H1 (cell line): ENCODE measurements around the gene CLPTM1L. TPM values are rescaled to one million over a fixed set of nuclear protein-coding genes. Genes with fewer than 3 reads are reported as not detected.

Source experiments
- EGR1 ChIP-seq: IDR thresholded peaks from 2 replicates; pipeline ENCODE4 v1.6.1; 2011; ENCODE audit warnings: low read depth, low read length, borderline replicate concordance
- GABPA ChIP-seq: IDR thresholded peaks from 2 replicates; pipeline ENCODE4 v1.6.1; 2011; ENCODE audit warnings: mild to moderate bottlenecking, low read length, moderate library complexity, borderline replicate concordance; ENCODE audit not compliant: insufficient read depth
- KDM1A ChIP-seq: fragments of 200-600, 300-600 bp; sonication (generic); IDR thresholded peaks from 2 replicates; pipeline ENCODE4 v1.7.1; 2016; ENCODE audit warnings: mild to moderate bottlenecking, low read length, borderline replicate concordance
- RAD21 ChIP-seq, 2 experiments: IDR thresholded peaks in 1 of 2; conservative IDR thresholded peaks in 1 of 2; 2 replicates each; pipeline ENCODE4 v1.6.1; 2011; ENCODE audit warnings: low read depth in 2 of 2, low read length in 2 of 2, improper control_type of control experiment in 1 of 2, inconsistent platforms in 1 of 2, mild to moderate bottlenecking in 1 of 2, moderate library complexity in 1 of 2
- polyA plus RNA-seq, 7 experiments: library from polyadenylated mRNA; depleted of rRNA in 3 of 7; stranded (reverse) in 5 of 7; unstranded in 2 of 7; fragments of >200 nt in 5 of 7; fragments of 200-250 nt in 2 of 7; gene quantifications; 1 replicate in 5 of 7; 2 replicates in 1 of 7; 4 replicates in 1 of 7; pipeline versions ENCODE4 v1.2.1 to v1.2.3, GENCODE V29; 2011 to 2013; ENCODE audit warnings: missing spikeins in 2 of 7, mixed read lengths in 2 of 7
- total RNA-seq: library from RNA; stranded (reverse); fragmentation: NEBNext Ultra II Directional; extraction: Animal tissue kit (Norgen Biotek cat#: 25700); gene quantifications from 2 replicates; pipeline ENCODE4 v1.2.1, GENCODE V29; 2021
- TF ChIP-seq, protein P1 (sequence below), 3 experiments: IDR thresholded peaks; 1 replicate in 2 of 3; 2 replicates in 1 of 3; pipeline versions ENCODE4 v1.5.1 to v1.6.1; 2011; ENCODE audit warnings: low read length in 3 of 3, mild to moderate bottlenecking in 3 of 3, inconsistent platforms in 2 of 3, low read depth in 1 of 3, moderate library complexity in 1 of 3; ENCODE audit not compliant: insufficient read depth in 1 of 3; ENCODE audit errors: control extremely low read depth in 1 of 3
- TF ChIP-seq, protein P2 (sequence below): IDR thresholded peaks from 2 replicates; pipeline ENCODE4 v1.6.1; 2012; ENCODE audit warnings: inconsistent platforms

CLPTM1L gene
- total and polyA plus RNA-seq, 2 of the 8 experiments (the other 6 are each of a cell fraction or from before 2014, with no cell fraction given), result 102 to 119 TPM

DNA sequence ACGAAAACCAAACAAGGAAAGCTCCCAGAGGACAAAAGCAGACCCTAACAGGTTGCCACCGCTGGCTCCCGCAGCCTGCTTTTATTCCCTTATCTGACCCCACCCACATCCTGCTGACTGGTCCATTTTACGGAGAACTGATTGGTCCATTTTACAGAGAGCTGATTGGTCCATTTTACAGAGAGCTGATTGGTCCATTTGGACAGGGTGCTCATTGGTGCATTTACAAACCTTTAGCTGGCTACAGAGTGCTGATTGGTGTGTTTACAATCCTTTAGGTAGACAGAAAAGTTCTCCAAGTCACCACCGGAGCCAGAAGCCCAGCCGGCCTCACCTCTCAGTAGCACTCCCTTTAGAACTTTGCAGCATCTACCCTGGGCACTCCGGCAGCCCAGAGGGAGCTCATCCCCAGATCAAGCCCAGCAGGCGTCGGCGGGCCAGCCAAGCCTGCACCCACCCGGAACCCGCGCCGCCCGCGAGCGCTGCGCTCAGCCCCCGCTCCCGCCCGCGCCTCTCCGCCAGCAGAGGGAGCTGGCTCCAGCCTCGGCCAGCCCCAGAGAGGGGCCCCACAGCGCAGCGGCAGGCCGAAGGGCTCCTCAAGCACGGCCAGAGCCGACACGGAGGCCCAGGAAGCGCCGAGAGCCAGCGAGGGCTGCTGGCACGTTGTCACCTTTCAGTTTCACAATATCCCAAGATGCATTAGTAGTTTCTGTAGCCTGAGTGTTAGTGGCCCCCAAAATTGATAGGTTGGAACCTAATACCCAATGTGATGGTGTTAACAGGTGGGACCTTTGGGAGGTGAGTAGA is 35.3 kb upstream of the CLPTM1L start (continued):
- TF ChIP-seq, protein P1, sequence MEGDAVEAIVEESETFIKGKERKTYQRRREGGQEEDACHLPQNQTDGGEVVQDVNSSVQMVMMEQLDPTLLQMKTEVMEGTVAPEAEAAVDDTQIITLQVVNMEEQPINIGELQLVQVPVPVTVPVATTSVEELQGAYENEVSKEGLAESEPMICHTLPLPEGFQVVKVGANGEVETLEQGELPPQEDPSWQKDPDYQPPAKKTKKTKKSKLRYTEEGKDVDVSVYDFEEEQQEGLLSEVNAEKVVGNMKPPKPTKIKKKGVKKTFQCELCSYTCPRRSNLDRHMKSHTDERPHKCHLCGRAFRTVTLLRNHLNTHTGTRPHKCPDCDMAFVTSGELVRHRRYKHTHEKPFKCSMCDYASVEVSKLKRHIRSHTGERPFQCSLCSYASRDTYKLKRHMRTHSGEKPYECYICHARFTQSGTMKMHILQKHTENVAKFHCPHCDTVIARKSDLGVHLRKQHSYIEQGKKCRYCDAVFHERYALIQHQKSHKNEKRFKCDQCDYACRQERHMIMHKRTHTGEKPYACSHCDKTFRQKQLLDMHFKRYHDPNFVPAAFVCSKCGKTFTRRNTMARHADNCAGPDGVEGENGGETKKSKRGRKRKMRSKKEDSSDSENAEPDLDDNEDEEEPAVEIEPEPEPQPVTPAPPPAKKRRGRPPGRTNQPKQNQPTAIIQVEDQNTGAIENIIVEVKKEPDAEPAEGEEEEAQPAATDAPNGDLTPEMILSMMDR (IDR thresholded peaks at IDR 0.05; ENCODE audit: control extremely low read depth in 1 of 3, insufficient read depth in 1 of 3, low read depth in 1 of 3, low read length in 3 of 3), result peak in 2 of 3 experiments; percentile 74 to 98; a peak in 3 of 4 replicates
- TF ChIP-seq RAD21 (IDR thresholded peaks at IDR 0.05 in 1 of 2, conservative IDR thresholded peaks at IDR 0.05 in 1 of 2; ENCODE audit: low read depth in 2 of 2, low read length in 2 of 2), result peak; percentile 66 to 78
- TF ChIP-seq EGR1, result peak; percentile 63; the same call in 1 of the 2 replicates
- no peak for TF ChIP-seq KDM1A
- peak; percentile 81; the same call in 1 of the 2 replicates for TF ChIP-seq GABPA
- TF ChIP-seq, protein P2, sequence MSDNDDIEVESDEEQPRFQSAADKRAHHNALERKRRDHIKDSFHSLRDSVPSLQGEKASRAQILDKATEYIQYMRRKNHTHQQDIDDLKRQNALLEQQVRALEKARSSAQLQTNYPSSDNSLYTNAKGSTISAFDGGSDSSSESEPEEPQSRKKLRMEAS, result peak; percentile 55
- TF ChIP-seq, all 59 proteins: peak for 10
